Skeletal muscle tissue (tissue), 4 donors: ENCODE measurements around the gene CAMLG. TPM values are rescaled to one million over a fixed set of nuclear protein-coding genes. Genes with fewer than 3 reads are reported as not detected.
"Not testable (repeated sequence)": the region's sequence is repeated elsewhere in the genome, so short reads cannot be mapped to it uniquely, and the experiment has no call there.

ENCODE experiments used
- H3K27ac ChIP-seq: one replicate; pipeline ENCODE4 v1.7.0; 2013; ENCODE audit warnings: mild to moderate bottlenecking, low read depth, low read length, inconsistent platforms
- H3K27me3 ChIP-seq, 3 donors: one replicate each; pipeline ENCODE4 v1.7.0; 2013; ENCODE audit warnings: low read length in 3 of 3; ENCODE audit not compliant: control insufficient read depth in 3 of 3, insufficient read depth in 3 of 3
- H3K36me3 ChIP-seq, 3 donors: one replicate each; pipeline ENCODE4 v1.7.0; 2013; ENCODE audit warnings: low read length in 3 of 3; ENCODE audit not compliant: control insufficient read depth in 3 of 3, insufficient read depth in 3 of 3
- H3K4me1 ChIP-seq, 3 donors: one replicate each; pipeline ENCODE4 v1.7.0; 2013; ENCODE audit warnings: low read length in 3 of 3, mild to moderate bottlenecking in 3 of 3; ENCODE audit not compliant: control insufficient read depth in 3 of 3, insufficient read depth in 3 of 3
- H3K4me3 ChIP-seq, 3 donors: one replicate each; pipeline ENCODE4 v1.7.0; 2013; ENCODE audit warnings: low read length in 3 of 3
- H3K9ac ChIP-seq, 3 donors: one replicate each; pipeline ENCODE4 v1.7.0; 2013; ENCODE audit warnings: low read length in 3 of 3, mild to moderate bottlenecking in 3 of 3, moderate library complexity in 2 of 3, low read depth in 1 of 3
- H3K9me3 ChIP-seq, 3 donors: one replicate each; pipeline ENCODE4 v1.7.0; 2013; ENCODE audit warnings: low read length in 3 of 3; ENCODE audit not compliant: control insufficient read depth in 3 of 3
- total RNA-seq: library from RNA; depleted of rRNA; stranded (reverse); fragments of >200 nt; gene quantifications from one replicate; pipeline ENCODE4 v1.2.3, GENCODE V29; 2014
- donor health status: Osteomylitis.

Gene CAMLG
- total RNA-seq, 1 donor from 2014 or later, result 28.7 TPM

DNA sequence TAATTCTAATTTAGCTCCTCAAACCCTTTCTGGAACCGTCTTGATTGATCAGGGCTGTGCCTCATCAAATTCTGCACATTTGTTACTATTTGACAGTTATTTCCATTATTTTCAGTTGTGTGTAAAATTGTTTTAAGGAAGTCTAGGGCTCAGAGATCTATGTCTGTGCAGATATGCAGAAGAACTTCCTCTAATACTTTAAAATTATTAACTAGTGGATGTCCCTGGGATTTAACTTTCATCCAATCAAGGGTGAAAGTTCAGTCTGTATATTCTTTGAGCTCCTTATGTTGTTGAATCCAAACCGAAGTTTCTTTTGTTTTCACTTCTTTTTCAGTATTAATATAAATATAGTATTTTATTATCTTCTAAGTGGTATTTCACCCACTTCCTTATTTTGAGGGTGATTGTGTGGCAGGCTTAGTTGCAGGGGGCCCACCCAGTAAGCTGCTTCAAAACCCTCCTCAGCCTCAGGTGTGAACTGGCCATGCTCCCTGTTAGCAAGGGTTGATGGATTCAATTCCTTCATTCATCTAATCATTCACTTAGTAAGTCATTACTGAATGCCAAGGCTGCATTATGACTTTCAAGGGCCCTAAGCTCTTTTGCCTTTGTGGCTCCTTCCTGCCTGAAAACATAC, 2.1 kb upstream of the CAMLG start:
- Histone ChIP-seq H3K9ac (no peak overlapping the region), H3K4me1 (peaks cover 11 to 20% (median 19%) of the 10 kb centered on the region in 3 donors), H3K27me3 (no peaks in the 10 kb centered on the region), H3K9me3 (no peaks in the 10 kb centered on the region), H3K36me3 (no peaks in the 10 kb centered on the region), H3K27ac (no peak overlapping the region), H3K4me3 (no peak overlapping the region)

DNA sequence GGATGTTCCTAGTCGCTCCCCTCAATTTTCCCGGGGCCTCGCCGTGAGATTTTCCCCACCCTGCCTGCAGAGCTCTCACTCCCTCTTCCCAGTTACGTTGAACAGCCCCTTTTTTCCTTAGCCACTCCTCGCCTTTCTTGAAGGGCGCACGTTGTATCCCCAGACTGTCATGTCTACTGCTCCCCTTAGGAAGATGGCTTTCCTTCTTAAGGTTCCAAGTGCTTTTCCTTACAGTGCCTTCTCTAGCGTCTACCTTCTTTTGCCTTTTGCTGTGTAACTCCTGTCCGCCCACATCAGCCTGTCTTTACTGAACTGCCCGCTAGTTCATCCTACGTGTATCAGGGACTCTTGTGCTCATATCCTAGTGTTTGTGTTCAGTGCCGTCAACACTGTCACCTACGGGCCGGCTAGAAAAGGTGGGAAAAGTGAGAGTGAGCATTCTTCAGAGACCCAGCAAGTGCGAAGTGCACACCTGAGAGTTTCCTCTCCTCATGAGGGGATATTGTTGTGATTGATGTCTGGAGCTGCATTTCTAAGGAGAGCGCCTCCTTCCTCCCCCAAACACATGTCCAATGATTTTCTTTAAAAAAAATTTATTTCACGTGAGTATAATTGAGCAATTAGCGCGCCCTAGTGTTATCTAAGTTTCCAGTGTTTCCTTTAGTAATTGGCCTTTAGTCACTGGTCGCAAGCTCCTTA, 764 bp downstream of the CAMLG start:
- peak overlapping the region; percentile 93 to 99 (median 98) for H3K4me3 ChIP-seq
- no peaks in the 10 kb centered on the region for H3K27me3 ChIP-seq
- no peaks in the 10 kb centered on the region for H3K9me3 ChIP-seq
- peaks cover 0 to 4% (median 3%) of the 10 kb centered on the region in 3 donors for H3K36me3 ChIP-seq
- H3K27ac ChIP-seq, result peak overlapping the region; percentile 97
- peak overlapping the region; percentile 92 to 98 (median 95) for H3K9ac ChIP-seq
- peaks cover 11 to 20% (median 19%) of the 10 kb centered on the region in 3 donors for H3K4me1 ChIP-seq

- peaks cover 11 to 20% (median 19%) of the 10 kb centered on the region in 3 donors for H3K4me1 ChIP-seq
- H3K27me3 ChIP-seq, result no peaks in the 10 kb centered on the region
- H3K9ac ChIP-seq, result no peak overlapping the region
- peaks cover 0 to 5% (median 4%) of the 10 kb centered on the region in 3 donors for H3K36me3 ChIP-seq
- H3K27ac ChIP-seq, result no peak overlapping the region
- H3K9me3 ChIP-seq, result no peaks in the 10 kb centered on the region
- H3K4me3 ChIP-seq, result no peak overlapping the region
Observed at GRCh38 chr5:134741052-134741451, 2.7 kb downstream of the CAMLG start.

GRCh38 chr5:134742134-134742533, 3.8 kb downstream of the CAMLG start:
- no peaks in the 10 kb centered on the region for H3K27me3 ChIP-seq
- peaks cover 0 to 5% (median 4%) of the 10 kb centered on the region in 3 donors for H3K36me3 ChIP-seq
- no peak overlapping the region for H3K27ac ChIP-seq
- no peaks in the 10 kb centered on the region for H3K9me3 ChIP-seq
- H3K4me1 ChIP-seq, result peaks cover 11 to 20% (median 19%) of the 10 kb centered on the region in 3 donors
- H3K9ac ChIP-seq, result no peak overlapping the region
- H3K4me3 ChIP-seq, result no peak overlapping the region

DNA sequence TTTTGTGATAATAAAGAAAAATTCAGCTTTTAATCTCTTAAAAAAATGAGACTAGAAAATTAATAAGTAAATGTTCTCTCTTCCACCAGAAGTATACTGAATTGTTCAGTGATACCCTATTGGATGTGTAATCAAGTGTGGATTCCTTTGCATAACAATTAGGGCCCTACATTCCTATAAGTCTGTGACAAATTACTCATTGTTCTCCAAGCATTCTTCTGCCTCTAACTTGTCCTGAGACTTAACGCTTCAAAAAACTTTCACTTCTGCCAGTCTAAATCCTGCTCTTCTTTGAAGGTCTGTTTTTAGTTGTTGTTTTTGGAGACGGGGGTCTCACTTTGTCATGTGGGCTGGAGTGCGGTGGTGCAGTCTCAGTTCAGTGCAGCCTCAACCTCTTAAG, 11.1 kb downstream of the CAMLG start:
- H3K27me3 ChIP-seq, result no peaks in the 10 kb centered on the region
- H3K36me3 ChIP-seq, result peaks cover 3 to 7% (median 4%) of the 10 kb centered on the region in 3 donors
- H3K4me3 ChIP-seq, result no peak overlapping the region
- H3K9me3 ChIP-seq, result no peaks in the 10 kb centered on the region
- H3K4me1 ChIP-seq, result no peaks in the 10 kb centered on the region
- H3K27ac ChIP-seq, result no peak overlapping the region
- H3K9ac ChIP-seq, result no peak overlapping the region

- Histone ChIP-seq H3K9me3 (no peaks in the 10 kb centered on the region), H3K36me3 (no peaks in the 10 kb centered on the region), H3K4me3 (peak overlapping the region; percentile 91 to 98 (median 97)), H3K9ac (peak overlapping the region in 2 of 3 donors; percentile 90 to 94), H3K27me3 (no peaks in the 10 kb centered on the region), H3K4me1 (peaks cover 7 to 13% (median 12%) of the 10 kb centered on the region in 3 donors), H3K27ac (no peak overlapping the region)
Observed at GRCh38 chr5:134758176-134758503, 19.8 kb downstream of the CAMLG start.

DNA sequence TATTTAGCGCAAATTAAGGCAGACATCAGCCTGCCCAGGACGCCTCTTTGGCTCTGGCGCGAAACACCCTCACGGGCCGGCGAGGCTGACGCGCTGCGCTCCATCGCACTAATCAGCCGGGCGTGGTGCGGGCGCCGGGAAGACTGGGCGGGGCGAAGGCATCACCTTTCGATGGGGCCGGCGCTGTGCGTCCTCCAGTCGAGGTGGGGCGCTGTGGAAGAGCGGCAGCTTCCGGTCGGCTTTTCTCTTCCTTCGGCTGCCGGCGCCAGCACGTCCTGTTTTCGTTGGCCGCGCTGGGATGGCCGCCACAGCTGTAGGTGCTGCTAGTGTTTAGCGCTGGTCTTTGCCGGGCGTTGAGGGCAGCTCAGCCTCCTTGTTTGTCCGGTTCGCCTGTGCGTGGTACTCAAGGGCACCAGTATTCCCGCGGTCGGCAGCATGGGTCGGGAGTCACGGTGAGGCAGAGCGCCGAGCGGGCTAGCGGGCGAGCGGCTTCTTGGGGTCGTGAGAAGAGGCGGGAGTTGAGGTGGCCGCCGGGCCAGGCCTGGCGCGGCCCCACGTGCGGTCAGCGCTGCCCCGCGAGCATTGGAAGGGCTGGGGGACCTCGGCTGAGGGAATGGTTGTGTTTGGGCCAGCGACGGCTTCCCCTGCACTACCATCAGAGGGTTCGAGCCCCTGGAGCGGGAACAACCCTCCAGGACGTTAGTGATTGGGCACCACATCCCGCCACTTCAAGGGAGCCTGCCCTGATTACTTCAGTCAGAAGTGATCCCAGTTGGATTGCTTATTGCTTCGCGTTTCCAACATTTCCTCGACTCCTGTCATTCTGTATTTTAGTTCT, 20.4 kb downstream of the CAMLG start, which contains the start of gene DDX46:
DDX46 (plus strand) TSS at position 276 of the 838 bp plus-strand sequence; CDS start at position 436, 160 bp downstream.
- Histone ChIP-seq H3K36me3 (no peaks in the 10 kb centered on the region), H3K9ac (peak within 1 kb of the TSS; percentile 90 to 94 (median 94)), H3K27ac (peak within 1 kb of the TSS; percentile 60), H3K9me3 (no peaks in the 10 kb centered on the region), H3K27me3 (no peaks in the 10 kb centered on the region), H3K4me3 (peak within 1 kb of the TSS; percentile 91 to 98 (median 97)), H3K4me1 (peaks cover 7 to 15% (median 12%) of the 10 kb centered on the region in 3 donors)

GRCh38 chr5:134767528-134768291, 29.4 kb downstream of the CAMLG start:
- H3K36me3 ChIP-seq, result peaks cover 21 to 43% (median 32%) of the 10 kb centered on the region in 3 donors
- H3K27me3 ChIP-seq, H3K4me3 ChIP-seq, H3K9me3 ChIP-seq, H3K9ac ChIP-seq, H3K27ac ChIP-seq, H3K4me1 ChIP-seq: not testable (repeated sequence)

DNA sequence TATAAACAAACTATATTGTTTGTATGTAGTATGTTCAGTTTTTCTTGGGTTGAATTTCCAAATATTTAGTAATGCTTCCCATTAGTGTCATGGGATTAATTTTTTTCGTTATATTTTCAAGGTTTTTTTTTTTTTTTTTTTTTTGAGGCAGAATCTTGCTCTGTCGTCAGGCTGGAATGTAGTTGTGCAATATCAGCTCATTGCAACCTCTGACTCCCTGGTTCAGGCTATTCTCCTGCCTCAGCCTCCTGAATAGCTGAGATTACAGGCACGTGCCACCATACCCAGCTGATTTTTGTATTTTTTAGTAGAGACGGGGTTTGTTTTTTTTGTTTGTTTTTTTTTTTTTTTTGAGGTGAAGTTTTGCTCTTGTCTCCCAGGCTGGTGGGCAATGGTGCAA, 30.9 kb downstream of the CAMLG start:
- no peaks in the 10 kb centered on the region for H3K9me3 ChIP-seq
- H3K9ac ChIP-seq, result no peak overlapping the region
- peaks cover 27 to 51% (median 40%) of the 10 kb centered on the region in 3 donors for H3K36me3 ChIP-seq
- H3K4me3 ChIP-seq, result no peak overlapping the region
- no peaks in the 10 kb centered on the region for H3K4me1 ChIP-seq
- H3K27me3 ChIP-seq, result no peaks in the 10 kb centered on the region
- H3K27ac ChIP-seq, result no peak overlapping the region
